Mesendoderm (in vitro differentiated cells): ENCODE results near the gene FTCD.
A peak's percentile ranks its signal among the peaks of the same experiment; 100 is the strongest.
"Not testable (repeated sequence)": the region's sequence is repeated elsewhere in the genome, so short reads cannot be mapped to it uniquely, and the experiment has no call there.

Experiments used
- DNase-seq: peaks from one replicate; pipeline ENCODE4 v3.0.0; 2013
- H2AK5ac ChIP-seq: 2 replicates; pipeline ENCODE4 v1.6.1; 2013; ENCODE audit warnings: low read length, inconsistent platforms
- H2BK120ac ChIP-seq: 2 replicates; pipeline ENCODE4 v1.6.1; 2013; ENCODE audit warnings: low read depth, mild to moderate bottlenecking, low read length, moderate library complexity, mixed read lengths
- H2BK15ac ChIP-seq: replicated peaks from 2 replicates; pipeline ENCODE4 v1.6.1; 2013; ENCODE audit warnings: low read depth, mild to moderate bottlenecking, moderate library complexity
- H2BK5ac ChIP-seq: 2 replicates; pipeline ENCODE4 v1.6.1; 2013; ENCODE audit warnings: low read length, inconsistent platforms
- H3K18ac ChIP-seq: 2 replicates; pipeline ENCODE4 v1.6.1; 2013; ENCODE audit warnings: mild to moderate bottlenecking, low read length, mixed read lengths
- H3K23ac ChIP-seq: one replicate; pipeline ENCODE4 v1.6.1; 2013; ENCODE audit warnings: low read length
- H3K27ac ChIP-seq: 2 replicates; pipeline ENCODE4 v1.5.1; 2013; ENCODE audit warnings: low read depth, mild to moderate bottlenecking, inconsistent platforms, low read length, moderate library complexity
- H3K27me3 ChIP-seq: 2 replicates; pipeline ENCODE4 v1.6.1; 2013; ENCODE audit warnings: low read length, control low read depth, mild to moderate bottlenecking, inconsistent platforms; ENCODE audit not compliant: insufficient read depth, poor library complexity
- H3K36me3 ChIP-seq: 2 replicates; pipeline ENCODE4 v1.6.1; 2013; ENCODE audit warnings: low read length, inconsistent platforms; ENCODE audit not compliant: control insufficient read depth, insufficient read depth
- H3K4ac ChIP-seq: one replicate; pipeline ENCODE4 v1.6.1; 2013; ENCODE audit warnings: low read depth, mild to moderate bottlenecking, low read length, moderate library complexity
- H3K4me1 ChIP-seq: 2 replicates; pipeline ENCODE4 v1.6.1; 2013; ENCODE audit warnings: low read depth, low read length, inconsistent platforms; ENCODE audit not compliant: control insufficient read depth
- H3K4me2 ChIP-seq: 2 replicates; pipeline ENCODE4 v1.6.1; 2013; ENCODE audit warnings: low read length
- H3K4me3 ChIP-seq: 2 replicates; pipeline ENCODE4 v1.5.1; 2013; ENCODE audit warnings: mild to moderate bottlenecking, low read length
- H3K56ac ChIP-seq: one replicate; pipeline ENCODE4 v1.6.1; 2013; ENCODE audit warnings: low read length
- H3K79me1 ChIP-seq: 2 replicates; pipeline ENCODE4 v1.6.1; 2013; ENCODE audit warnings: low read length, inconsistent platforms
- H3K79me2 ChIP-seq: 2 replicates; pipeline ENCODE4 v1.6.1; 2013; ENCODE audit warnings: mild to moderate bottlenecking, low read length; ENCODE audit not compliant: control insufficient read depth, insufficient read depth
- H3K9ac ChIP-seq: 2 replicates; pipeline ENCODE4 v1.6.1; 2013; ENCODE audit warnings: low read length, inconsistent platforms
- H4K5ac ChIP-seq: one replicate; pipeline ENCODE4 v1.6.1; 2013; ENCODE audit warnings: low read length
- H4K8ac ChIP-seq: one replicate; pipeline ENCODE4 v1.6.1; 2013; ENCODE audit warnings: low read depth, mild to moderate bottlenecking, control low read depth, low read length, moderate library complexity
- WGBS: extraction: QIAGEN DNeasy Blood & Tissue Kit; methylation state at CpG from one replicate; pipeline ENCODE4 v1.1.7; 2013; ENCODE audit warnings: low lambda C conversion rate, missing lambda C conversion rate; ENCODE audit not compliant: insufficient coverage; ENCODE audit errors: extremely low coverage; 5-methylcytosine and 5-hydroxymethylcytosine counted together

FTCD gene

DNA sequence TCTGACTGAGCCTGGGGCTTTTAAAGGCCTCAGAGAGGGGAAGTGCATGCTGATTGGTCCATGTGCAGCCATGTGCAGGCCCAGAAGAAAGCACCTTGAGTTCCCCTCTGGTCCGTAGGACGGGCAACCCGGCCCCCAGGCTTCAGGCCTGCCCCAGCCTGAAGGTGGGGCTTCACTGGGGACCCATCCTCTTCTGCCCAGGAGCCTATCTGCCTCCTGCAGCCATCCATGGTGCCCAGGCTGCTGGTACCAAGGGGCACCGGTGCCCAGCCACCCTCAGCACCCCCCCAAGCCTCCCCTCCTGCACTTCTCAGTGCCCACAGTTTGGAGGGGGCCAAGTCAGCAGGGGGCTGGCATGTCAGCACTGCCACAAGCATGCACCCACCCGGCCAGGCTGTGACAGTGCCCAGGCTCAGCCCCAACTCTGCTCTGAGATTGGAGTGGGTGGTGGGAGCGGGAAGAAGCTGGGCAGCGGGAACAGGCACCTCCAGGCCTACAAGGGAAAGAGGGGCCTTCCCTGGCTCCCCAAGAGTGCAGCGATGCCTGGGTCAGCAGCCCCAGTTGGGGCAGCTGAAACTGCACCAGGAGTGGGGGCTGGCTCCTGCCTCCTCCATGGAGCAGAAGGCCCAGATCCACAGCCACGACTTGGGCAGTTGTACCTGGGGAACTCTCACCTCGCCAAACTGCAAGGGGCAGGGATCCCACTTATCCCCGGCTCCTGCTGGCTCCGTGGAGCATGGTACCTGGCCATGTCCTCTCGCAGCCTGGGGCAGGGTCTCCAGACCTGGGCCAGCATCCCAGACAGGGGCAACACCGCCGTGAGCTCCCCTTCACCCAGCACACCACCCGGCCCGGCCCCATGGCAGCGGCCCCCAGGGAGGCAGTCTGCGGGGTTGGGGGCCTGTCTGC is 45.8 kb downstream of the FTCD start:
- no CpG with 5 or more reads among the region's 19 CpGs for WGBS
- Histone ChIP-seq H2AK5ac (no peak overlapping the region), H4K5ac (no peak overlapping the region), H3K4me2 (no peak overlapping the region), H3K4me3 (no peak overlapping the region), H3K4ac (no peak overlapping the region), H3K4me1 (no peaks in the 10 kb centered on the region), H3K79me2 (peaks cover 3% of the 10 kb centered on the region), H2BK120ac (no peak overlapping the region), H3K36me3 (peaks cover 8% of the 10 kb centered on the region), H4K8ac (no peak overlapping the region), H3K79me1 (peaks cover 7% of the 10 kb centered on the region), H3K9ac (no peak overlapping the region), H2BK5ac (no peak overlapping the region), H3K27ac (no peak overlapping the region), H3K23ac (no peak overlapping the region), H2BK15ac (no peak overlapping the region), H3K56ac (no peak overlapping the region), H3K27me3 (no peaks in the 10 kb centered on the region), H3K18ac (no peak overlapping the region)
- no peak for DNase-seq

DNA sequence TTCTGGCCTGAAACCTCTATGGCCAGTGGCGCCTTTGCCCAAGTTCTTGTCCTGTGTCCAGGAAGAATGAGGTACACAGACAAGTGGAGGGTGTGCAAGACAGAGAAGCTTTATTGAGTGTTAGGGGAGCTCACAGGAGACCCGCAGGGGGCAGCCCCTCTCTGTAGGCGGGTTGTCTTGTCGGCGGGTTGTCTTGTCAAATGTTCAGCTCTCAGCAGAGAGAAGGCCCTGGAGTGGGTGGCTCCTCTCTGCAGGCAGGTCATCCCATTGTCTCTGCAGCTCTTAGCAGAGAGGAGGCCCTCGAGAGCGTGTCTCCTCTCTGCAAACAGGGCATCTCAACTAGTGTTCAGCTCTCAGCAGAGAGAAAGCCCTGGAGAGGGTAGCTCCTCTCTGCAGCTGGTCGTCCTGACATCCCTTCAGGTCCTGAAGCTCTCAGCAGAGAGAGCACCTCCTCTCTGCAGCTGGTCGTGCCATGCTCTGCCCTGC is 46.5 kb downstream of the FTCD start:
- Histone ChIP-seq H3K4me1 (no peaks in the 10 kb centered on the region), H3K4me2 (no peak overlapping the region), H2BK15ac (no peak overlapping the region), H3K27ac (no peak overlapping the region), H3K56ac (no peak overlapping the region), H2BK5ac (no peak overlapping the region), H3K4ac (no peak overlapping the region), H4K5ac (no peak overlapping the region), H3K23ac (no peak overlapping the region), H3K9ac (no peak overlapping the region), H3K36me3 (peaks cover 8% of the 10 kb centered on the region), H3K79me1 (peaks cover 7% of the 10 kb centered on the region), H3K79me2 (peaks cover 3% of the 10 kb centered on the region), H2BK120ac (no peak overlapping the region), H3K4me3 (no peak overlapping the region), H3K27me3 (no peaks in the 10 kb centered on the region), H2AK5ac (no peak overlapping the region), H3K18ac (no peak overlapping the region), H4K8ac (no peak overlapping the region)
- WGBS: no CpG with 5 or more reads among the region's 9 CpGs
- no peak for DNase-seq

DNA sequence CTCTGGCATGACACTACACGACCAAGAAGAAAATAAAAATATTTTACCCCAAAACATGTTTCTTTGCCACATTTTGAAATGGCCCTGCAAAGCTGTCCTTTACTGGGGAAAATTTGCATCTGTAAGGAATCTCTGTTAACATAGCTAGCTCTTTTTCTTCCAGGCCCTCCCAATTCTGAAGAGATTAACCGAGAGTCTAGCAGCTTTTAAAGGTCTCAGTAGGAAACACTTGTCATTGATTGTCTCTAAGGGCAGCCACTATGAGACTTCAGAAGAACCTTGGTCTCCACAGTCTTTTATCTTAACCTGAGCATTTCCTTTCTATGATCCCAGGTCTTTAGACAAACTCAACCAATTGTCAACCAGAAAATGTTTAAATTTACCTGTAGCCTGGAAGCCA is 48.0 kb downstream of the FTCD start:
- not testable (repeated sequence) for H3K27ac ChIP-seq, H2BK5ac ChIP-seq, H2BK15ac ChIP-seq, H2AK5ac ChIP-seq, H3K18ac ChIP-seq, H3K36me3 ChIP-seq, H4K8ac ChIP-seq, H3K56ac ChIP-seq, H3K9ac ChIP-seq, H3K79me2 ChIP-seq, H3K79me1 ChIP-seq, H3K23ac ChIP-seq, H3K4me1 ChIP-seq, H4K5ac ChIP-seq, H3K27me3 ChIP-seq, H2BK120ac ChIP-seq, H3K4me2 ChIP-seq, H3K4me3 ChIP-seq, H3K4ac ChIP-seq
- DNase-seq: peak; percentile 57
- WGBS: no CpG with 5 or more reads among the region's 2 CpGs

DNA sequence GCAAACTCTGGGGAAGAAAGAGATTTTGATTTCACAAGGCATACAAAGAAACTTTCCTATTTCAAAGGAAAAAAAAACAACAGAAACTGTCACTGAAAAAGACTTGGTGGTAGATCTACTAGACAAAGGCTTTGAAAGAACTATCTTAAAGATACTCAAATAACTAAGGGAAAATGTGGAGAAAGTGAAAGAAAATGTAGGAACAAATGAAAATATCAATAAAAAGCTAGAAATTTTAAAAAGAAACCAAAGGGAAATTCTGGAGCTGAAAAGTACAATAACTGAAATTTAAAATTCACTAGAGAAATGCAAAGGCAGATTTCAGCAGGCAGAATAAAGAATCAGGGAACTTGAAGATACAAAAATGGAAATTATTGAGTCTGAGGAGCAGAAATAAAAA is 51.3 kb downstream of the FTCD start:
- H2BK120ac ChIP-seq: no peak overlapping the region
- H2AK5ac ChIP-seq: no peak overlapping the region
- H3K56ac ChIP-seq: no peak overlapping the region
- no peak overlapping the region for H3K4me2 ChIP-seq
- no peak overlapping the region for H4K5ac ChIP-seq
- peaks cover 26% of the 10 kb centered on the region for H3K79me2 ChIP-seq
- no peaks in the 10 kb centered on the region for H3K36me3 ChIP-seq
- no peak overlapping the region for H3K4ac ChIP-seq
- H3K79me1 ChIP-seq: peaks cover 12% of the 10 kb centered on the region
- no peak overlapping the region for H3K9ac ChIP-seq
- H3K18ac ChIP-seq: no peak overlapping the region
- no peak overlapping the region for H3K27ac ChIP-seq
- peaks cover 2% of the 10 kb centered on the region for H3K4me1 ChIP-seq
- DNase-seq: no peak
- no peaks in the 10 kb centered on the region for H3K27me3 ChIP-seq
- no peak overlapping the region for H2BK15ac ChIP-seq
- no peak overlapping the region for H4K8ac ChIP-seq
- no peak overlapping the region for H3K4me3 ChIP-seq
- H2BK5ac ChIP-seq: no peak overlapping the region
- H3K23ac ChIP-seq: no peak overlapping the region

DNA sequence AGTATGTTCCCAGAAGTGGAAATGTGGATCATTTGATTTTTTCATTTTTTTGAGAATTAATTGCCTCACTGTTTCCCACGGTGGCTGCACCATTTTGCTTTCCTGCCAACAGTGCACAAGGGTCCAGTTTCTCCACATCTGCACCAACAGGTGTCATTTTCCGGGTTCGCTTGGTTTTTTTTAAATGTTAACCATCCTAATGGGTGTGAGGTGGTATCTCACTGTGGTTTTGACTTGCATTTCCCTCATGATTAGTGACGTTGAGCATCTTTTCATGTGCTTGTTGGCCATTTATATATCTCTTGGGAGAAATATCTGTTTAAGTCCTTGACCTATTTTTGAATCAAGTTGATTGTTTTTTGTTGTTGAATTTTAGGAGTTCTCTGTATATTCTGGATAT is 54.5 kb downstream of the FTCD start:
- H3K4me3 ChIP-seq: no peak overlapping the region
- WGBS: no CpG with 5 or more reads among the region's 4 CpGs
- H3K56ac ChIP-seq: no peak overlapping the region
- no peak for DNase-seq
- H3K9ac ChIP-seq: no peak overlapping the region
- H3K79me1 ChIP-seq: peaks cover 11% of the 10 kb centered on the region
- no peak overlapping the region for H3K4me2 ChIP-seq
- H3K23ac ChIP-seq: no peak overlapping the region
- H2AK5ac ChIP-seq: no peak overlapping the region
- no peak overlapping the region for H2BK5ac ChIP-seq
- no peak overlapping the region for H4K8ac ChIP-seq
- no peak overlapping the region for H3K4ac ChIP-seq
- no peak overlapping the region for H2BK120ac ChIP-seq
- H4K5ac ChIP-seq: no peak overlapping the region
- no peak overlapping the region for H2BK15ac ChIP-seq
- no peaks in the 10 kb centered on the region for H3K36me3 ChIP-seq
- no peaks in the 10 kb centered on the region for H3K27me3 ChIP-seq
- peaks cover 25% of the 10 kb centered on the region for H3K79me2 ChIP-seq
- no peak overlapping the region for H3K18ac ChIP-seq
- peaks cover 2% of the 10 kb centered on the region for H3K4me1 ChIP-seq
- H3K27ac ChIP-seq: no peak overlapping the region

DNA sequence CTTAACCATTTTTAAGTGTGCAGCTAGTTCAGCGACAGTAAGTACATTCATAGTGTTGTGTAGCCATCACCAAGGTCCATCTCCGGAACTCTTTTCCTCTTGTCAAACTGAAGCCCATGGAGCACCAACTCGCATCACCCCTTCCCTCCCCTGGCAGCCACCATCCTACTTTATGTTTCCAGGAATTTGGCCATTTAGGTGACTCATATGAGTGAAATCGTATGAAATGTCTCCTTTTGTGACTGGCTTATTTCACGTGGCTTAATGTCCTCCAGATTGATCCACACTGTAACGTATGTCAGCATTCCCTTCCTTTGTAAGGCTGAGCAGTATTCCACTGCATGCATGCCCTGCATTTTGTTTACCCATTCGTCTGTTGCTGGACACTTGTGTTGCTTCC is 55.0 kb downstream of the FTCD start:
- no peaks in the 10 kb centered on the region for H3K27me3 ChIP-seq
- H3K4me3 ChIP-seq: no peak overlapping the region
- no CpG with 5 or more reads among the region's 7 CpGs for WGBS
- H3K36me3 ChIP-seq: no peaks in the 10 kb centered on the region
- no peak overlapping the region for H2AK5ac ChIP-seq
- H4K5ac ChIP-seq: no peak overlapping the region
- H2BK5ac ChIP-seq: no peak overlapping the region
- peaks cover 25% of the 10 kb centered on the region for H3K79me2 ChIP-seq
- DNase-seq: no peak
- H3K79me1 ChIP-seq: peaks cover 11% of the 10 kb centered on the region
- H3K9ac ChIP-seq: no peak overlapping the region
- H3K18ac ChIP-seq: no peak overlapping the region
- H2BK120ac ChIP-seq: no peak overlapping the region
- H3K23ac ChIP-seq: no peak overlapping the region
- H2BK15ac ChIP-seq: no peak overlapping the region
- H3K56ac ChIP-seq: peak overlapping the region; percentile 13
- H3K27ac ChIP-seq: no peak overlapping the region
- H4K8ac ChIP-seq: no peak overlapping the region
- H3K4me1 ChIP-seq: peaks cover 2% of the 10 kb centered on the region
- no peak overlapping the region for H3K4ac ChIP-seq
- no peak overlapping the region for H3K4me2 ChIP-seq
